Measurements from ENCODE around the gene FGFR2. TPM values are rescaled to one million over a fixed set of nuclear protein-coding genes. Genes with fewer than 3 reads are reported as not detected.

The FGFR2 gene
- total RNA-seq, 1 experiment from 2014 or later = 5.7 TPM

- CTCF ChIA-PET = no interaction called here
- Histone ChIP-seq H3K4me3 (ENCODE audit: low read depth in 2 of 2, low read length in 2 of 2) (no peak overlapping the region), H3K36me3 (ENCODE audit: control insufficient read depth, insufficient read depth, low read length) (no peaks in the 10 kb centered on the region)
Observed at GRCh38 chr10:121495719-121496118, 102.5 kb downstream of the FGFR2 start.

DNA sequence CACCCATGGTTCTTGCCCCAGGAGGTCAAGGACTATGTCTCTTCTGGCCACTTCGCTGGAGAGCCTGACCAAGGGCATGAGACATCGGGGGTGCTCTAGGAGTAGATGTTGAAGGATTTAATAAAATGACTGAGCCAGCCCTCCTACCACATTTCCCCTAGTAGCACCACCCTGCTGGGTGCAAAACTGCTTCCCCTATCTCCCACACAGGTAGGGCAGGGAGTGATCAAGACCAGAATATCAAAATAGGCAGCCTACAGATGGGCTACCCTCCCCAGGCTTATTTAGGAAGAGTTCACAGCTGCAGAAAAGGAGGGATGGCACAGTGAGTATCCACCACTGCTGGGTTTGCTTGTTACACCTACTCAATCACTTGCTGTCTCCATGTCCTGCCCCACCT is 103.9 kb downstream of the FGFR2 start:
- BruUV-seq (replicated peaks) = no TSS peak
- in situ Hi-C loops (cut with HindIII; ENCODE audit: low pct_unique_long_range_greater_than_20kb, low sequenced_read_pairs) = no loop called here
- ATAC-seq (no peak), DNase-seq (ENCODE audit: low read depth, low spot score) (no peak)
- Histone ChIP-seq H3K27me3 (ENCODE audit: control insufficient read depth, insufficient read depth, low read length) (no peaks in the 10 kb centered on the region), H3K4me1 (ENCODE audit: control insufficient read depth, insufficient read depth, low read length) (0 out of 2 replicates have a peak, but pooled peaks cover 3% of the 10 kb centered on the region), H3K9me3 (ENCODE audit: control insufficient read depth, insufficient read depth, low read depth, low read length) (no peaks in the 10 kb centered on the region), H3K36me3 (ENCODE audit: control insufficient read depth, insufficient read depth, low read length) (no peaks in the 10 kb centered on the region), H3K4me3 (ENCODE audit: low read depth in 2 of 2, low read length in 2 of 2) (no peak overlapping the region), H3K27ac (ENCODE audit: low read length) (no peak overlapping the region)
- CTCF ChIA-PET = no interaction called here
- intact Hi-C loops (cut with micrococcal nuclease; ENCODE audit: unreplicated experiment) = no loop called here
- POLR2A ChIA-PET = no interaction called here
- TF ChIP-seq, protein P1, sequence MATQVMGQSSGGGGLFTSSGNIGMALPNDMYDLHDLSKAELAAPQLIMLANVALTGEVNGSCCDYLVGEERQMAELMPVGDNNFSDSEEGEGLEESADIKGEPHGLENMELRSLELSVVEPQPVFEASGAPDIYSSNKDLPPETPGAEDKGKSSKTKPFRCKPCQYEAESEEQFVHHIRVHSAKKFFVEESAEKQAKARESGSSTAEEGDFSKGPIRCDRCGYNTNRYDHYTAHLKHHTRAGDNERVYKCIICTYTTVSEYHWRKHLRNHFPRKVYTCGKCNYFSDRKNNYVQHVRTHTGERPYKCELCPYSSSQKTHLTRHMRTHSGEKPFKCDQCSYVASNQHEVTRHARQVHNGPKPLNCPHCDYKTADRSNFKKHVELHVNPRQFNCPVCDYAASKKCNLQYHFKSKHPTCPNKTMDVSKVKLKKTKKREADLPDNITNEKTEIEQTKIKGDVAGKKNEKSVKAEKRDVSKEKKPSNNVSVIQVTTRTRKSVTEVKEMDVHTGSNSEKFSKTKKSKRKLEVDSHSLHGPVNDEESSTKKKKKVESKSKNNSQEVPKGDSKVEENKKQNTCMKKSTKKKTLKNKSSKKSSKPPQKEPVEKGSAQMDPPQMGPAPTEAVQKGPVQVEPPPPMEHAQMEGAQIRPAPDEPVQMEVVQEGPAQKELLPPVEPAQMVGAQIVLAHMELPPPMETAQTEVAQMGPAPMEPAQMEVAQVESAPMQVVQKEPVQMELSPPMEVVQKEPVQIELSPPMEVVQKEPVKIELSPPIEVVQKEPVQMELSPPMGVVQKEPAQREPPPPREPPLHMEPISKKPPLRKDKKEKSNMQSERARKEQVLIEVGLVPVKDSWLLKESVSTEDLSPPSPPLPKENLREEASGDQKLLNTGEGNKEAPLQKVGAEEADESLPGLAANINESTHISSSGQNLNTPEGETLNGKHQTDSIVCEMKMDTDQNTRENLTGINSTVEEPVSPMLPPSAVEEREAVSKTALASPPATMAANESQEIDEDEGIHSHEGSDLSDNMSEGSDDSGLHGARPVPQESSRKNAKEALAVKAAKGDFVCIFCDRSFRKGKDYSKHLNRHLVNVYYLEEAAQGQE (IDR thresholded peaks at IDR 0.05; ENCODE audit: insufficient read depth in 1 of 2, low read depth in 2 of 2, low read length in 1 of 2) = no peak

More at GRCh38 chr10:121495719-121496118, 102.5 kb downstream of the FGFR2 start:
- ATAC-seq (no peak), DNase-seq (ENCODE audit: low read depth, low spot score) (no peak)
- POLR2A ChIA-PET = no interaction called here
- H3K27me3 ChIP-seq (ENCODE audit: control insufficient read depth, insufficient read depth, low read length) = no peaks in the 10 kb centered on the region
- in situ Hi-C loops (cut with HindIII; ENCODE audit: low pct_unique_long_range_greater_than_20kb, low sequenced_read_pairs) = no loop called here
- H3K4me1 ChIP-seq (ENCODE audit: control insufficient read depth, insufficient read depth, low read length) = 0 out of 2 replicates have a peak, but pooled peaks cover 3% of the 10 kb centered on the region
- no peaks in the 10 kb centered on the region for H3K9me3 ChIP-seq (ENCODE audit: control insufficient read depth, insufficient read depth, low read depth, low read length)
- TF ChIP-seq, protein P2, sequence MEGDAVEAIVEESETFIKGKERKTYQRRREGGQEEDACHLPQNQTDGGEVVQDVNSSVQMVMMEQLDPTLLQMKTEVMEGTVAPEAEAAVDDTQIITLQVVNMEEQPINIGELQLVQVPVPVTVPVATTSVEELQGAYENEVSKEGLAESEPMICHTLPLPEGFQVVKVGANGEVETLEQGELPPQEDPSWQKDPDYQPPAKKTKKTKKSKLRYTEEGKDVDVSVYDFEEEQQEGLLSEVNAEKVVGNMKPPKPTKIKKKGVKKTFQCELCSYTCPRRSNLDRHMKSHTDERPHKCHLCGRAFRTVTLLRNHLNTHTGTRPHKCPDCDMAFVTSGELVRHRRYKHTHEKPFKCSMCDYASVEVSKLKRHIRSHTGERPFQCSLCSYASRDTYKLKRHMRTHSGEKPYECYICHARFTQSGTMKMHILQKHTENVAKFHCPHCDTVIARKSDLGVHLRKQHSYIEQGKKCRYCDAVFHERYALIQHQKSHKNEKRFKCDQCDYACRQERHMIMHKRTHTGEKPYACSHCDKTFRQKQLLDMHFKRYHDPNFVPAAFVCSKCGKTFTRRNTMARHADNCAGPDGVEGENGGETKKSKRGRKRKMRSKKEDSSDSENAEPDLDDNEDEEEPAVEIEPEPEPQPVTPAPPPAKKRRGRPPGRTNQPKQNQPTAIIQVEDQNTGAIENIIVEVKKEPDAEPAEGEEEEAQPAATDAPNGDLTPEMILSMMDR (IDR thresholded peaks at IDR 0.05) = no peak
- no peak for TF ChIP-seq POLR2AphosphoS5 (IDR thresholded peaks at IDR 0.05; ENCODE audit: low read depth, low read length)
- TF ChIP-seq TCF7L2 (IDR thresholded peaks at IDR 0.05; ENCODE audit: low read depth, low read length) = no peak
- TF ChIP-seq SIN3A (IDR thresholded peaks at IDR 0.05; ENCODE audit: borderline replicate concordance, insufficient read depth, low read depth, low read length) = no peak
- TF ChIP-seq, protein P1 (IDR thresholded peaks at IDR 0.05; ENCODE audit: insufficient read depth in 1 of 2, low read depth in 2 of 2, low read length in 1 of 2) = no peak
- BruUV-seq (replicated peaks) = no TSS peak
- intact Hi-C loops (cut with micrococcal nuclease; ENCODE audit: unreplicated experiment) = no loop called here
- no peak overlapping the region for H3K27ac ChIP-seq (ENCODE audit: low read length)

All from Panc1 (cell line).